Left kidney (tissue), 2 donors: ENCODE measurements around the gene CREB5. TPM values are rescaled to one million over a fixed set of nuclear protein-coding genes. Genes with fewer than 3 reads are reported as not detected.

Source experiments
- DNase-seq: peaks from one replicate; pipeline ENCODE4 v3.0.0-alpha.2; 2013
- polyA plus RNA-seq: library from polyadenylated mRNA; unstranded; fragments of 120-200 nt; gene quantifications from one replicate; pipeline ENCODE4 v1.2.1, GENCODE V29; 2013; ENCODE audit not compliant: insufficient read length

CREB5 gene
- polyA plus RNA-seq, 1 donor = 14.6 TPM

GRCh38 chr7:28643584-28644340, 231.4 kb downstream of the CREB5 start:
- no peak for DNase-seq

DNA sequence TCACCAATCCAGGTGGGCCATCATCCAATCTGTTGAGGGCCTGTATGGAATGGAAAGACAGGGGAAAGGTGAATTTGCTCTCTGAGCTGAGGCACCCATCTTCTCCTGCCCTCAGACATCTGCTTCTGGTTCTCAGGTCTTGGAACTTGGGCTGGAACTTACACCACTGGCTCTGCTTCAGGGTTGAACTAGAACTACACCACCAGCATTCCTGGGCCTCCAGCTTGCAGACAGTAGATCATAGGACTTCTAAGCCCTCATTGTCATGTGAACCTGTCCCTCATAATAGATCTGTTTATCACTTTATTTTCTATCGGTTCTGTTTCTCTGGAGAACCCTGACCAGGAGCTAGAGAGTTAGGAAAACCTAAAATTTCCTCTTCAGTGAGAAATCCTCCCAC, 233.5 kb downstream of the CREB5 start:
- no peak for DNase-seq

DNA sequence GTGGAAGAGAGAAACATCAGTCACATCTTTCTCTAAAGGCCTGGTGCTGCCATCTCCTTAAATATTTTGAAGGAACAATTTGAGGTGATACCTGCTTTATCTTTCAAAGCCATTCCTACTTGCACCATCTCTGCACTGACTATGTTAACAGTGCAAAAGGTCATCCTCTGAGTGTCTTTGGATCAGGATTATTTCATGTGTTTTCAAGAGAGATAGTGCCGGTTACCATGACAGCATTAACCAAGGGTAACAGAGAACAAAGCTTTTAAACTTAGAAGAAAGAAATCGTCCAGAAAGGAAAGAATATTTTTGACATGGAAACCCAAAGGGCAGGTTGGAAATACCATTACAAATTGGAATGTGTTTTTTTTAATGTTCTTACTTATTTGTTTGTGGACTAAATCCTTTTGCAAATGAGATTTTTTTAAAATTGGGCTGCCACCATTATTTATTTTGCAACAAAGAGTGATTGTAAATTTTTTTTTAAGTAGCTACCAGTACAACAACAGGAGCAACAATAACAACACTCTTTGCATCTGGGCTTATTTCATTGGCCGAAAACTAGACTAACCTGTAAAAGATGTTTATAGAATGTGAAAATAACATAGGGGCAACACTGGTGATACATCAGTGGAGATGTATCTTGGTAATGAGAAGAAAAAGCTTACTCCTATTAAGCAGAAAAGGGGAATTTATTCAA, 234.2 kb downstream of the CREB5 start:
- DNase-seq = no peak

DNA sequence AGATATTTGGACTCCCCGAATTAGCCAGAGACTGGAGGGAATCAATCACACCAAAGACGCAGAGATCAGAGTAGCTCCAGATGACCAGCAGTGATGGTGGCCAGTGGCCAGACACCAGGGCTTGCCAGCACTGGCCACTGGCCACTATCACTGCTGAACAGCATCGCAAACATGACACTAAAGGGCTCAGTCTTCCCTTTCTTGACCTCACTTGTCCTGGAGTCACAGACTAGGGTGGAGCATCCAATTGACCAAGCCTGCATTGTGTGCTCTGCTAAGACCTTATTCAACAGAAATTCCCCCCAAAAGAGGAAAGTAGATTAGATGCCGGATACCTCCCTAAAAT, 234.7 kb downstream of the CREB5 start:
- DNase-seq = no peak

DNA sequence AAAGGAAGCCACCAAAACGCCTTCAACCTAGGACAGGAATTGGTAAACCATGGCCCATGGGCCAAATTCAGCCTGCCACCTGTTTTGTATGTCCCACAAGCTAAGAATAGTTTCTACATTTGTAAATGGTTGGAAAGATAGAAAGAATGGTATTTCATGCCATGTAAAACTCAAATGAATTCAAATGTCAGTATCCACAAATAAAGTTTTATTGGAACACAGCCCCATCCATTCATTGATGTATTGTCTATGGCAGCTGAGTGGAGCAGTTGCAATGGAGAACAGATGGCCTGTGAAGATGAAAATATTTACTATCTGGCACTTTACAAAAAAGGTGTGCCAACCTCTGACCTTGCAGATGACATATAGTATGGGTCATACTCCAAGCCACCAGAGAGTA, 236.9 kb downstream of the CREB5 start:
- DNase-seq = no peak

GRCh38 chr7:28649811-28650210, 237.5 kb downstream of the CREB5 start:
- DNase-seq = no peak

- DNase-seq = no peak
Measured at GRCh38 chr7:28654110-28654509, 241.8 kb downstream of the CREB5 start.

GRCh38 chr7:28656529-28656928, 244.2 kb downstream of the CREB5 start:
- no peak for DNase-seq

DNA sequence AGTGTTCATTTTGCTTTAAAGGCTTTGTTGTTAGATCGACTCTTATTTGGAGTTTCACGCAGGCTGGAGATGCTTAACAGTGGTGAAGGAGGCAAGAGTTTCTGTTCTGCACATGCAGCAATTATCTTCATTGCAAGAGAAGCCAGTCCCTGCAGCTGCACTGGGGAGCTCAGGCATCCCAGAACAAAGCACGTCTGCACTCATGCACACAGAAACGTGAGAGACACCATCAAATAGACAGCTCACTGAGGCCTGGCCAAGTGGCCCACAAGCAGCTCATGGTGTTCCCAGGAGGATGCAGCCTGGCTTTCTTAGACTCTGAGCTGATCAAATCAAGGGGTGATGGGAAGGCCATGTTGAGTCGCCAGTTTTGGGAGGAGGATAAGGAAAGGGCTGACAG, 246.1 kb downstream of the CREB5 start:
- no peak for DNase-seq

DNA sequence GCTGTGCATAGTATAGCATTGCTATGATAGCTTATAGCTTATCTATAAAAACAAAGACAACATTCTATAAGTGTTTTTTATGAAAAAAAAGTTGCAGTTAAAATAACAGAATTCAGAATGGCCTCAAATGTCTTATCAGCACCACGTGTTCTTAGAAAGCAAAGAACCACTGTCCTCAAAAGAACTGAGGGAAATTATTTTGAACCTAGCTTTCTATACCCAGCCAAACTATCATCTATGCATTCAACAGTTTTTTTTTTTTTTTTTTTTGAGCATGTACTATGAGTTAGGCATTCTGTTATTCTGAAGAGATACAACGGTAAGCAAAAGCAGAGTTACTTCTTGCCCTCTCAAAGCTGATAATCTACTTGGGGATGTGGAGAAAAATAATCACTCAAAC, 247.8 kb downstream of the CREB5 start:
- DNase-seq = no peak

DNA sequence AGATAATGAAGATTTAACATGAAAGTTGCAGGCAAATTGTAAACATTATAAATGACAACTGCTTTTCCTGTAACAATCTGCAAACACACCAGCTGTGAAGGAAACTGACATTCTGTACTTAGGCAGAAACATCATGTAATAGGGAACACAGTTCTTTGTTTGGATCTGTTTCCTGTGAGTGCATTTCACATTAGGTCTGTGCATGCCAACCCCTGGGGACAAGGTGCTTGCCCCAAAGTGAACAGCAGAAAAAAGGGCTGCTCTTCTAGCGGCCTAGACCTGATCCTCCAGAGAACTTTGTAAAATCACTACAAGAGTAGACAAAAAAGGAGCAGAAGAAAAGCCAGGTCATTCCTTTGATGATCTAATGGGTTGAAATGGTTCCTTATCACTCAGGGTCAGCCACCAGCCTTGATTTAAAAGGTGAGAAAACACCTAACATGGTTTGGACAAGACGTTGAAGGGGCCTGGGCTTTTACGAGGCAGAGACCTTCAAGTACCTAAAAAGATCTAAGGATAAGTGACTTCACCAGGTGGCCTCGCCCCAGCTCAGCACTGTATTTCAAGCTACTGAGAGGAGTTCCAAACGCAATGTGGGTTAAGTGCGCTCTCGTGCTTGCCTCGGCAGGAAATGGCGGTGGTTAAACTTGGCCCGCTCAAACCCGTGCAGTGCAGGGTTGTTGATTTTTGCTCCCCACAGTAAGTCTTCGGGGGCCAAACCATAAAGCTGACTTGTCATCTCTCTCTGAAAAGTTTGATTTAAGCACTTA, 249.7 kb downstream of the CREB5 start:
- no peak for DNase-seq

- no peak for DNase-seq
Measured at GRCh38 chr7:28666154-28666553, 253.8 kb downstream of the CREB5 start.

GRCh38 chr7:28668085-28668484, 255.8 kb downstream of the CREB5 start:
- DNase-seq = no peak

- DNase-seq = no peak
Measured at GRCh38 chr7:28669330-28669729, 257.0 kb downstream of the CREB5 start.

GRCh38 chr7:28671526-28671925, 259.2 kb downstream of the CREB5 start:
- no peak for DNase-seq

- no peak for DNase-seq
Measured at GRCh38 chr7:28672397-28672797, 260.1 kb downstream of the CREB5 start.

GRCh38 chr7:28674359-28674782, 262.1 kb downstream of the CREB5 start:
- no peak for DNase-seq

GRCh38 chr7:28675429-28675828, 263.1 kb downstream of the CREB5 start:
- no peak for DNase-seq

- DNase-seq = no peak
Measured at GRCh38 chr7:28677668-28678067, 265.4 kb downstream of the CREB5 start.

DNA sequence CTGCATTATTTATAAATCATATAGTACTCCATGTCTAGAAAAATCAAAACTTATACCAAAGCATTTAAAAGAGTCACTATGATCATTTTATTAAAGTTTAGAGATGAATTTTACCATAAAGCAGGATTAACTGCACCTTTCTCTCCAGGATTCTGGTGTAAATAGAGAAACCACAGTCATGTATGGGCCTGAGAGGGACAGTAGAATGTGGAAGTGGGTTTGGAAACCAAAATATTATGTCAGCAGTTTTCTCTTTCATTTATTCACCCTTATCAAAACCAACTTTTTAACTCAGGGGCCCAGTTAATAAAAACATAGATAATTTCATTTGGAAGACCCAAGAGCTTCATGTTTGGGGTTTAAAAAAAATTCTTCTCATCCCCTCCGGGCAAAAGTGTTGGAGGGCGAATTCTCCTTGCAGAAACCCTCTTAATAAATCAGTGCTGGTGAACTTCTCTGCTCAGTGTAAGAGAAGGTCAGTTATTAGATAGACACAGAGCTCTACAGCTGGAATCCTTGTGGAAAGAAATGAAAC, 266.2 kb downstream of the CREB5 start:
- no peak for DNase-seq

- DNase-seq = no peak
Measured at GRCh38 chr7:28681693-28682310, 269.5 kb downstream of the CREB5 start.

DNA sequence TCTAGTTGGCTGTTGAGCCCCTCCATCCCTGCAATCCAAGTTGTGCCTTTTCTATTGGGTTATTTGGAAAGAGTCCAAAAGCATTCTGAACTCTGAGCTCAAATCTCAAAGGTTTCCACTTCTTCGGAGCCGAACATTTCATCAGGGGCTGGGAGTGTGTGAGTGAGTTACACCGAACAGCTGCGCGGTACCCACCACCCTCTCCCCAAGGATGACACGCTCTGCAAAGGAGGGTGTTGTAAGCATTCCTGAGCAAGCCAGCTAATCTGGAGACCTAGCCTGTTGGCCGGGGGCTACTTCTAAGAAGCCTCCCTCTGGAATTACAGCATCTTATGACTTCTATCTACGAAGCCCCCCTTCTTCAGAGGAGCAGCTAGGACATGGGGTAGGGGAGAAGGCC, 270.5 kb downstream of the CREB5 start:
- no peak for DNase-seq
